ENCODE measurements around the gene EIF2B5. TPM values are rescaled to one million over a fixed set of nuclear protein-coding genes. Genes with fewer than 3 reads are reported as not detected.
"Not testable (repeated sequence)": the region's sequence is repeated elsewhere in the genome, so short reads cannot be mapped to it uniquely, and the experiment has no call there.

The EIF2B5 gene
- total RNA-seq (2014; rRNA removed): 35.4 and 40.8 TPM in 2 replicates
- 22.9 TPM for polyA plus RNA-seq (2012)

DNA sequence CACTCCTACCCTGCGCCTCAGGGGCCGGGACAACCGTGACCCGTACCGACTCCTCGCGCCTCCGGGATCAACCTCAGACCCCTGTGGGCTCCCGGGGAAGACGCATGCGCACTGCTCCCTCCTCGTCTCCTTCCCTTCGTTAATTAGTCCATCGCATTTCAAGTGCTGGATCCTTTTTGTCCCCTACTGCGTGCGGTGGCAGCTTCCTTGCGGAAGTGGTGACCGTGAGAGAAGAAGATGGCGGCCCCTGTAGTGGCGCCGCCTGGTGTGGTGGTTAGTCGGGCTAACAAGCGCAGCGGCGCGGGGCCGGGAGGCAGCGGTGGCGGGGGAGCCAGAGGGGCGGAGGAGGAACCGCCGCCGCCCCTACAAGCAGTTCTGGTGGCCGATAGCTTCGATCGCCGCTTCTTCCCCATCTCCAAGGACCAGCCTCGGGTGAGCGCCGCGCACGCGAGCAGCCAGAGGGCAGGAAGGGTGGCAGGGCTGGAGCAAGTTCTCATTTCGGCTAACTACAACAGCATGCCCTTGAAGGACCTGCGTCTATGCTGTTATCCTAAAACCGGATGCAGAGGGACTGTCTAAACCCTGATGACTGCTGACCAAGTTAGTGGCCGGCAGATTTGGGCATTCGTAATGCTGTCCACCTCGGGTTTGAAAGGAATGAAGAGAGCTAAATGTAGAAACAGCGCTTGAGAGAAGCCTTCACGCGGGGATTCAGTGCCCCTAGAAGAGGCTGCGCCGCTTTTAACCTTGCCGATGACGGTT lies at the start of gene EIF2B5:
EIF2B5 (plus strand) TSS at position 210 of the 762 bp plus-strand sequence; CDS start at position 238, 28 bp downstream.
- DNase-seq (ENCODE audit: low read depth): peak; percentile 94

DNA sequence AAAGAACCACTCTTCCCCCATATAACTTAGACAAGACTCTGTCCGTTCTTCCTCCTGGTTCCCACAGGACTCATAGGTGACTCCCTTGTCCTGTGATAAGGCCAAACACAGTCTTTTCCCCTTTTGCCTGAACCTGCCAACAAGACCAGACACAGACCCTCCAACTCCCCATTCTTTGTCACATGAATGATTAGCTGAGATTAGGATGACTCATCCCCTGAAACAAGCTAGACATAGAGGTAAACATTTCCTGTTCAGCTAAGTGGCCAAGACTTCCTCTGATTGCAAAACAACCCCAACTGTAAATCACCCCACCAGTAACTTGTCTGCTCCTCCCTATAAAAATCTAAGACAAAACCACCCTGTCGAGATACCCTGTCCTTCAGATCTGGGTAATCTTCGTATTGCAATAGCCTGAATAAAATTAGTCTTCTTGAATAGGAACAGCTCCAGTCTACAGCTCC lies 49.7 kb upstream of the EIF2B5 start:
- DNase-seq (ENCODE audit: low read depth): no peak

DNA sequence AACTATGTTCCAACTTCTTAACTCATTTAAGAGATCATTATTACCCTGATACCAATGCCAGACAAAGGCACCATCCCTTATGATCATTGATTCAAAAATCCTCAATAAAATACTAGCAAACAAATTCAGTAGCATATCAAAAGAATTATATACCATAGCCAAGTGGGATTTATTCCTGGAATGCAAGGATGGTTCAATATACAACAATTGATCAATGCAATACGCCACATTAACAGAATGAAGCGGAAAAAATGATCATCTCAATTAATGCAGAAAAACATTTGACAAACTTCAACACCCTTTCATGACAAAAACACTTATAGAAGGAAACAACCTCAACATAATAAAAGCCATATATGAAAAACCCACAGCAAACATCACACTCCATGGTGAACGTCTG lies 43.0 kb upstream of the EIF2B5 start:
- no peak for DNase-seq (ENCODE audit: low read depth)

DNA sequence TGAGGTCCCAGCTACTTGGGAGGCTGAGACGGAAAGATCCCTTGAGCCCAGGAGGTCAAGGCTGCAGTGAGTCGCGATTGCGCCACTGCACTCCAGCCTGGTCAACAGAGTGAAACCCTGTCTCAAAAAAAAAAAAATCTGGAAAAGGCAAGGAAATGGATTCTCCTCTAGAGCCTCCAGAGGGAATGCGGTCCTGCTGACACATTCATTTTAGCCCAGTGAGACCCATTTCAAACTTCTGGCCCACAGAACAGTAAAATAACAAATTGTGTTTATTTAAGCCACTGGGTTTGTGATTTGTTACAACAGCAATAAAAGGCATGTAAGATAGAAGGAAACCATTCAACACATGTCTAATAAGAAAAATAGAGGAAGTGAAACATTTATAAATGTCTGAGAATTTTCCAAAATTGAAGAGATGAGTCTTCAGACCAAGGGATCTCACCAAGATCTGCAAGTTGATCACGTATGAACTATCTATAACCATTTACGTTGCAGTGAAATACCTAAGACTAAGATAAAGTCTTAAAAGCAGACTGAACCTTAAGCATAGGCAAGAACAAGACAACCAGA lies 38.3 kb upstream of the EIF2B5 start, which contains the start of gene HTR3E:
HTR3E (plus strand) TSS at position 254 of the 573 bp plus-strand sequence. CDS start 466 bp downstream, outside the sequence.
- peak; percentile 49 for DNase-seq (ENCODE audit: low read depth)

DNA sequence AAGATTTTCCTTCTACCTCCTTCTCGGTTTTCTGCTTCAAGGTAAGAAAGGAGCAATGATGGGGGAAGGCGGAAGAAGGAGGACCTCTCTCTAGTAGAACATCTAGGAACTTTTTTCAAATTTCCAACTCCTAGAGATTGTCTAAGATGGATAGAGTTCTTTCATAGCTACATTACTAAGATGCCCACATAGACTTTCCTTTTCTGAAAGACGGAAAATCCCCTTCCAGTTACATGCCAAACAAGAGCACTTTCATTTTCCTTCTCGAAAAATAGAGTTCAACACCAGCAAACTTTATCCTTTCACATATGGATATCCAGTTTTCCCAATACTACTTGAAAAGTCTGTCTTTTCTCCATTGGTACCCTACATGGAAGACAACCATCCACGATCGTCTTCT lies 37.6 kb upstream of the EIF2B5 start:
- no peak for DNase-seq (ENCODE audit: low read depth)

DNA sequence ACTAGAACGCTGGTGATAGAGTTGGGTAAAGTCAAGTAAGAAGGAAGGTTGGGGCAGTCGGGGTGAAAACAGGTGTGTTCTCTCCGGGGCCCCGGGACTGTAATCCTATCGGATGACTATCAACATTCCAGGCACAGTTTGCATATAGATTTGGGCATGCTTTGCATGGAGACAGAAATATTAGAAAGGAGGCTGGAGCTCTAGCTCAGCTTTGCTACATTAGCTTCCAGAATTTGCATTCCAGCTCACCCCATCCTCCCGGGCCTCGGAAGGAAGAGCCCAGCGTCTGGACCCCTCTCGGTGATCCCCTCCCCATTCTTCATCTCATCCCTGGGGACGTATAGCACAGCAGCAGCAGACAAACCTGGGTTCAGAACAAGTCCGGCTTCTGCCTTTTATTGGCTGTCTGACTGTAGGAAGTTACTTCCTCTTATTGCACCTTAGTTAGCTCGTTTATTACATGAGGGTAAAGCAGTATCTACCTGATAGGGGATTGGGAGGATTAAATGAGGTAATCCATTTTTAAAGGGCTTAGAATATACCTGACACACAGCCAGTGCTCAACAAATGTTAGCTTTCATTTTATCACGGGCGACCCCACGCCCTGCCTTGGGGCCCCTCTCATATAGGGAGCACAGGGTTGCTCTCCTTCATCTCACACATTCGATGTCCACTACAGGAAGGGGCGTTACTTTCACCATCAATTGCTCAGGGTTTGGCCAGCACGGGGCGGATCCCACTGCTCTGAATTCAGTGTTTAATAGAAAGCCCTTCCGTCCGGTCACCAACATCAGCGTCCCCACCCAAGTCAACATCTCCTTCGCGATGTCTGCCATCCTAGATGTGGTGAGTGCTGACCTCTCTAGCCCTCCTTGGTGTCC lies 35.1 kb upstream of the EIF2B5 start:
- no peak for DNase-seq (ENCODE audit: low read depth)

DNA sequence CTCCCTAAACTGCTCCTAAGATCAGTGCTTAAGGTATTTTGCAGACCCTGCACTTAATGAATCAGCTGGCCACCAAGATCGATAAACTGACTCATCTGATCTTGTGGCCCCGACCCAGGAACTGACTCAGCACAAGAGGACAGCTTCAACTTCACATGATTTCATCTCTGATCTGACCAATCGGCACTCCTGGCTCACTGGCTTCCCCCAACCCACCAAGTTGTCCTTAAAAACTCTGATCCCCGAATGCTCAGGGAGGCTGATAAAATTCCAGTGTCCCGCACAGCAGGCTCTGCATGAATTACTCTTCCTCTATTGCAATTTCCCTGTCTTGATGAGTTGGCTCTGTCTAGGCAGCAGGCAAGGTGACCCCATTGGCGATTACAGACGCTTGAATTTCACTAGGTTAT lies 24.8 kb upstream of the EIF2B5 start:
- peak; percentile 55 for DNase-seq (ENCODE audit: low read depth)

DNA sequence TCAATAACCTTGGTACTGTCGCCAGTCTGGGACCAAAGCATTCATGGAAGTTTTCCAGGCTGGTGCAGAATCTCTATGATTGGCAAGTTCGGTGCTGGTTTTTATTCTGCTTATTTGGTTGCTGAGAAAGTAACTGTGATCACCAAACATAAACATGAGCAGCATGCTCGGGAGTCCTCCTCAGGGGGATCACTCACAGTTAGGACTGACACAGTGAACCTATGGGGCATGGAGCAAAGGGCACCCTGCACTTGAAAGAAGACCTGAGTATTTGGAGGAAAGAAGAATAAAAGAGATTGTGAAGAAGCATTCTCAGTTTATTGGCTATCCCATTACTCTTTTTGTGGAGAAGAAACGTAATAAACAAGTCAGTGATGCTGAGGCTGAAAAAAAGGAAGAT lies 19.1 kb upstream of the EIF2B5 start:
- DNase-seq (ENCODE audit: low read depth): no peak

DNA sequence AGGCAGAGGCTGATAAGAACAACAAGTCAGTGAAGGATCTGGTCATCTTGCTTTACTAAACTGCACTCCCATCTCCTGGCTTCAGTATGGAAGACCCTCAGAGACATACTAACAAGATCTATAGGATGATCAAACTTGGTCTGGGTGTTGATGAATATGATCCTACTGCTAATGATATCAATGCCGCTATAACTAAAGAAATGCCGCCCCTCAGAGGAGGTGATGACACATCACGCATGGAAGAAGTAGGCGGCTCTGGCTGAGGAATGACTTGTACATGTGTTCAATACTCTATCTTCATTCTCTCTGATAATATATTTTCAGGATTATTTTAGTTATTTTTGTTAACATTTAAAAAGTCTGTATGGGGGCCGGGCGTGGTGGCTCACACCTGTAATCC lies 17.5 kb upstream of the EIF2B5 start:
- DNase-seq (ENCODE audit: low read depth): no peak

DNA sequence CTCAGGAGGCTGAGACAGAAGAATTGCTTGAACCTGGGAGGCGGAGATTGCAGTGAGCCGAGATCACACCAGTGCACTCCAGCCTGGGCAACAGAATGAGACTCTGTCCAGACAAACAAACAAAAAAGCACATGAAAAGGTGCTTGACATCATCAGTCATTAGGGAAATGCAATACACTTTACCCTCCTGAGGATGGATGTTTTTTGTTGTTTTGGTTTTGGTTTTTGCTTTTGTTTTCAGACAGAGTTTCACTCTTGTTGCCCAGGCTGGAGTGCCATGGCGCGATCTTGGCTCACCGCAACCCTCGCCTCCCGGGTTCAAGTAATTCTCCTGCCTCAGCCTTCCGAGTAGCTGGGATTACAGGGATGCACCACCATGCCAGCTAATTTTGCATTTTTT lies 14.1 kb upstream of the EIF2B5 start:
- DNase-seq (ENCODE audit: low read depth): not testable (repeated sequence)

DNA sequence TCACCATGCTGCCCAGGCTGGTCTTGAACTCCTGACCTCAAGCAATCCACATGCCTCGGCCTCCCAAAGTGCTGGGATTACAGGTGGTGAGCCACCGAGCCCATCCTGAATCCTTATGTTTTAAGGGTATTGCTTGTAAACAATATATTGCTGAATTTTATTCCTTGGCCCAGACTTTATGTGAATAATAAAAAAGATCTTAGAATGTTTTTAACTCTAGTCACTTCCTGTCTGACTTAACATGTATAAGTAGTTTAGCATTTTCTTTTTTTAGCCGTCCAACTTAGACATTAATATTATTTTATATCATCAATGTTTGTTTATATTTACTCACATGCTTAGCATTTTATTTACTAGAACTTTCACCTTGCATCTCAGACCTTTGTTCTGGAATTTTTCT lies 9.2 kb upstream of the EIF2B5 start:
- DNase-seq (ENCODE audit: low read depth): no peak

DNA sequence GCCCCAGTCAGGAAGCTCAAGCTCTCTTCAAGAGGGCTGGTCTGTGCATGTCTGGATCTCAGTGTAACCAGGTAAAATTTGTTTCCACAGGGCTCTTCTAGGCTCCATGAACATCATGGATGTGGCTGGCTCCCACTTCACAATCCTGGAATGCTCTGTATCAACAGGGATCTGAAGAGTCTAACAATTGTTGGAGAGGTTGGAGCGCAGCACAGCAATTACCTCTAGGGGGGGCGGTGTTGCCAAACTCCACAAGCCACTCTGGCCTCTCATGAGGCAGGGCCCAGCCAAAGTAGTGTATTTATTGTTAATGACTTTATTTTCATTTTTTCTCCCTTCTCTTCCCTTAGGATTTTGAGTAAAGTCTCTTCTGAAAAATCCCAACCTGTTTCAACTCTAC lies 6.1 kb upstream of the EIF2B5 start:
- DNase-seq (ENCODE audit: low read depth): peak; percentile 48

DNA sequence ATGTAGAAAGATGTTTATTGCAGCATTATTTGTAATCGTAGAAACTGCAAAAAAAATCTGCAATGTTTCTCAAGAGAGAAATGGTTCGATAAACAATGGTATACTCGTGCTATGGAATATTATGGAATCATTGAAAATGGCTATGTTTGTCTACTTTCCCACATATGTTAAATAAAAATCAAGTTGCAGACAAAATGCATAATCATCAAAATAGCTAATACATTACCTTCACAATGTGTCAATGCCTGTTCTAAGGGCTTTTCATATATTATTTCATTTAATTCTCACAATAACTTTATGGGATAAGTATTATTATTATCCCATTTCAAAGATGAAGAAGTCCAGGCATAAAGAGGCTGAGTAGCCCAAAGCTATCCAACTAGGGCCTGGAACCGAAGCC lies 2.2 kb upstream of the EIF2B5 start:
- no peak for DNase-seq (ENCODE audit: low read depth)

DNA sequence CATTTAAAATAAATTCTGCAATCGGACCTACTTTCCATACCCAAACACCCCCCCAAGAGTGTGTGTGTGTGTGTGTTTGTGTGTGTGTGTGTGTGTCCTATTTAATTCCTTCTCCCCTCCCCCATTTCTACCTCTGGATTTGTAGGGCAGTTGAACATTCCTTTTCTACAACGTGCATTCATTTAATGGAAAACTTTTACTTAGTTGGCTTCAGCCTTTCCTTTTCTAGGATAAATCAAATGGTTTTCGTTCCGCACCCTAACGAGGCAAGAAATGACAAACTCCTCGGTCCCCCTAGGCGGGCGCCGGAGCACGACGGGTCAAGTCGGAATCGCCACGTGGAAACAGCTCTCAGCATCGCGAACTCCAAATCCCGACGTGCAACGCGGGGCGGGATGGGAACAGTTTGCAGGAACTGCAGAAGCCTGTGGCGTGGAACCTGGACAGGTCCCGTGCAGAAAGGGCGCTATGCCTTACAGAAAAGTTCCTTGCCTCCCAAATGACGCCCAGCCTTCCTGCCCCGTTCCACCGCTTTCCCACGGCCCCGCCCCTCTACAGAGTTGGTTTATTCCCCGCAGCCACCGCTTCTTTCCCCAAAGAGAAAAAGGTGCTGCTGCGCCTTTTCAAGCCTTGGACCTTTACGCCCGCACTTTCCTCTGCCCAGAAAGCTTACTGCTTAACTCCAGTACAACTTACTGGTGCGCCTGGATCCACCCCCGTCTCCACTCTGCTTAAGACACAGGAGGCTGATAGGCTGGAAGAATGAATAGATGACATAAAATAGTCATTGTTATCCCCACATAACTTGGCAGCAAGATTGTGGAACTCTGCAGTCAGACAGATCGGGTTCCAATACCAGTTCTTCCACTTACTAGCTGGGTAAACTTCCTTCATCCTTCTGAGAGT lies 1.1 kb upstream of the EIF2B5 start:
- peak; percentile 85 for DNase-seq (ENCODE audit: low read depth)

DNA sequence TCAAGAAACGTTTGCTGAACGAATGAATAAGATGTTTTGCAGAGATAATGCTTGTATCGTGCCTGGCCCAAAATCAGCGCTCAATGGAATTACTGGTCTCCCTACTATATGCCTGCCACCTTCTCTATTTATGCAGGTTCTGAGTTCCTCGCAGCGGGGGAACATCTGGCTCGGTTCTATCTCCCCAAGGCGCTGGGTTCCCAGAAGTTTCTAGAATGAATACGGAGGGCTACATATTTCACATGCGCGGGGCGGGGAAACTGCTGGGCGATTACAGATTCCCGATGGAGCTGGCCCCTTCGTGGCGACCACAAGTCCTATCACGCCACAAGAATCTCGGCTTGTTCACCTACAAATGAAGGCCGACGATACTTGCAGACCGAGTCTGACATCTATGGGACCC lies 411 bp upstream of the EIF2B5 start:
- DNase-seq (ENCODE audit: low read depth): no peak

DNA sequence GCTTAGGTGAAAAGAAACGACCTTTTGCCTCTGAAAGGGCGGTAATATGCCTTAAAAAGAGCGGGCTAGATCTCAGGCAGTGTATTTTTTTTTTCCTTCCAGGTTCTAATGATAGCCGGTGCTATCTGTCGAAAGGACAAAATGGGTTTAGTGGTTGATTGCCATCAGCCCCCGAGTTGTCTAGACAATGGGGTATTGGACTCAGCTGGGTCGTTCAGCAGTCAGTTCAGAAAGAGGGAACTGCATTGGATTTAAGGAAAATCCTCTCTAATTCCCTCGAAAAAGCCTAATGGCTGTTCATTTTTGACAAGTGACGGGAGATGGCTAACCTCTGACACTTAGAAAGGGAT lies 728 bp downstream of the EIF2B5 start:
- no peak for DNase-seq (ENCODE audit: low read depth)

DNA sequence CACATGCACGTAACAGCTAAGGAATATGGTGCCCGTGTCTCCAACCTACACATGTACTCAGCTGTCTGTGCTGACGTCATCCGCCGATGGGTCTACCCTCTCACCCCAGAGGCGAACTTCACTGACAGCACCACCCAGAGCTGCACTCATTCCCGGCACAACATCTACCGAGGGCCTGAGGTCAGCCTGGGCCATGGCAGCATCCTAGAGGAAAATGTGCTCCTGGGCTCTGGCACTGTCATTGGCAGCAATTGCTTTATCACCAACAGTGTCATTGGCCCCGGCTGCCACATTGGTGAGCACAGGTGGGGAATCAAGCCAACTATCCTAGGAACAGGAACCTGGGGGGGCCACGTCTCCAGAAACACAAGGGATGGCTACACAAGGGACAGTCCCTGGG lies 5.3 kb downstream of the EIF2B5 start:
- DNase-seq (ENCODE audit: low read depth): no peak

DNA sequence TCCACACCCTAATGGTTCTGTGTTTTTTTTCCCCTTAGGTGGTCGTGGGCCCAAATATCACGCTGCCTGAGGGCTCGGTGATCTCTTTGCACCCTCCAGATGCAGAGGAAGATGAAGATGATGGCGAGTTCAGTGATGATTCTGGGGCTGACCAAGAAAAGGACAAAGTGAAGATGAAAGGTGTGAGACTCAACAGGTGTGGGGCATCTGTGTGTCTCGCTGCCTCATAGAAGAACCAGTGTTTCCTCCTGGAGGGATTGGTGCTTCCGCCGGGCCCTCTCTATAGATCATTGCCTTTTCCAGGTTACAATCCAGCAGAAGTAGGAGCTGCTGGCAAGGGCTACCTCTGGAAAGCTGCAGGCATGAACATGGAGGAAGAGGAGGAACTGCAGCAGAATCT lies 7.0 kb downstream of the EIF2B5 start:
- no peak for DNase-seq (ENCODE audit: low read depth)

DNA sequence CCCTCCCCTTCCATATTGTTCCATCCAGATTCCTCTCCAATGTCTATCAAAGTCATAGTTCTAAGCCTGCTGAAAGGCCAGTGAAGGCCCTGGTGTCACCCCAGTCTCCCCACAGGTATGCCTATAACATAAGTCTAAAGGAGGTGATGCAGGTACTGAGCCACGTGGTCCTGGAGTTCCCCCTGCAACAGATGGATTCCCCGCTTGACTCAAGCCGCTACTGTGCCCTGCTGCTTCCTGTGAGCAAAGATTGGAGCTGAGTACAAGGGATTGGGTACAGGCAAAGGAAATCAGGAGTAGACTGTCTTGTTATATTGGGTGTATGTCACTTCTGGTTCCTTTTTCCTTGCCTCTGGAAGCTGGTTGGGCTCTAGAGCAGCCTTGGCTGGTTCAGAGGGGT lies 8.2 kb downstream of the EIF2B5 start:
- DNase-seq (ENCODE audit: low read depth): no peak

DNA sequence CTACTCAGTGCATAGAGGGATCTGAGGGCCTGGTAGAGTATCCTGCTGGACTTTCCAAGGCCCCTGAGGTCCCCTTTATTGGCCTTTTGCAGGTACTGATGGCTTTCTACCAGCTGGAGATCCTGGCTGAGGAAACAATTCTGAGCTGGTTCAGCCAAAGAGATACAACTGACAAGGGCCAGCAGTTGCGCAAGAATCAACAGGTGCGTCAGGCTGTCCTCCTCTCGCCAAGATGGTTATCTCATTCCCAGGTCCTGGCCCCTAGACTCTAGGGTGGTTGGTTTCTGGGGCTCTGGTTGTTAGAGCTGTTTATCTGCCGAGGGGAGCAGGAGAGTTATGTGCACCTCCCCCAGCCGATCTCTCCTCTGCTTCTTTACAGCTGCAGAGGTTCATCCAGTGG lies 9.3 kb downstream of the EIF2B5 start:
- DNase-seq (ENCODE audit: low read depth): no peak

DNA sequence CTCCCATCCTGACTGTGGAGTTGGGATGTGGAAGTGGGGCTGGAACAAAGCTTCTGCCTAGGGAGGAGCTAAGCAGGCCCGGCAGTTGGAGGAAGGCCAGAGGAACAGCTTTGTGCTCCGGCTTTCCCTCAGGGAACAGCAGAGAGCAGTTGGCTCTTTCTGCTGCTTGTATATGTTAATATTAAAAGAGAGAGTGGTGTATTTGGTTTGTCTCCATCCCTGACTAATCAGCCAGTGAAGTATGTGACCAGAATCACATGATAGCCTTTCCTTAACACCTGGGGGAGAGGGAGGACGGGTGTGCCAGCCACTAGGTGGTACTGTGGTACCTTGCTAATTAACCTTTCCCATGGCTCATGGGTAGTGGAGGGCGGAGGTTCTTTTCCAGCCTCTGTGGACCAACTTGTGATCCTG lies 10.0 kb downstream of the EIF2B5 start:
- peak; percentile 46 for DNase-seq (ENCODE audit: low read depth)
